Sigmoid colon (tissue), 7 donors: ENCODE results near the gene B2M. TPM values are rescaled to one million over a fixed set of nuclear protein-coding genes. Genes with fewer than 3 reads are reported as not detected.
A peak's percentile ranks its signal among the peaks of the same experiment; 100 is the strongest.

Source experiments
- DNase-seq: peaks from one replicate; pipeline ENCODE4 v3.0.0-alpha.2; 2019
- H3K27ac ChIP-seq, 4 donors: fragments of 200-600 bp; sonication (generic); one replicate each; pipeline ENCODE4 v1.5.1; 2016 to 2019; ENCODE audit warnings: mild to moderate bottlenecking in 1 of 4
- H3K27me3 ChIP-seq, 3 donors: fragments of 200-600 bp; sonication (generic); one replicate each; pipeline ENCODE4 v1.5.1; 2019; ENCODE audit warnings: mild to moderate bottlenecking in 1 of 3
- H3K36me3 ChIP-seq, 4 donors: fragments of 200-600 bp; sonication (generic); one replicate each; pipeline ENCODE4 v1.5.1; 2016 to 2019
- H3K4me1 ChIP-seq, 4 donors: fragments of 200-600 bp; sonication (generic); one replicate each; pipeline ENCODE4 v1.5.1; 2017 to 2019
- H3K4me3 ChIP-seq, 4 donors: fragments of 200-600 bp; sonication (generic); one replicate each; pipeline ENCODE4 v1.5.1; 2017 to 2019; ENCODE audit warnings: mild to moderate bottlenecking in 2 of 4, moderate library complexity in 1 of 4
- H3K9me3 ChIP-seq, 4 donors: fragments of 200-600 bp in 3 of 4; sonication (generic) in 3 of 4; one replicate each; pipeline versions ENCODE4 v1.5.1 to v1.6.1; 2013 to 2019
- EP300 ChIP-seq, 4 donors: sonication (generic); formaldehyde crosslinking; IDR thresholded peaks; one replicate each; pipeline ENCODE4 v1.6.1; 2017; ENCODE audit warnings: antibody characterized with exemption in 4 of 4
- POLR2A ChIP-seq, 2 donors: fragments of 450-650 bp; IDR thresholded peaks; one replicate each; pipeline ENCODE4 v1.6.1; 2016; ENCODE audit warnings: antibody characterized with exemption in 2 of 2, mild to moderate bottlenecking in 2 of 2, moderate library complexity in 2 of 2
- POLR2AphosphoS5 ChIP-seq, 4 donors: sonication (generic); formaldehyde crosslinking; IDR thresholded peaks; one replicate each; pipeline ENCODE4 v1.6.1; 2017; ENCODE audit warnings: antibody characterized with exemption in 4 of 4
- WGBS, 2 donors: extraction: QIAGEN DNeasy Blood & Tissue Kit; methylation state at CpG; one replicate each; pipeline ENCODE4 v1.1.7; 2013; 5-methylcytosine and 5-hydroxymethylcytosine counted together
- intact Hi-C: fragments of 100-400 bp; cut with DNase I; formaldehyde crosslinking; loops from one replicate; pipeline ENCODE4 v1.15.1; 2023
- polyA plus RNA-seq, 3 donors: library from polyadenylated mRNA; stranded (reverse); fragments of 200-250 nt; gene quantifications; one replicate each; pipeline ENCODE4 v1.2.3, GENCODE V29; 2013
- total RNA-seq, 4 donors: library from RNA; depleted of rRNA; stranded (reverse); fragments of >200 nt; gene quantifications; one replicate each; pipeline ENCODE4 v1.1.0, GENCODE V29; 2016
- TF ChIP-seq, protein P1 (sequence below), 4 experiments: fragments of 450-650 bp in 3 of 4; fragments of 200-600 bp in 1 of 4; IDR thresholded peaks; one replicate each; pipeline ENCODE4 v1.5.1; 2016 to 2019; ENCODE audit warnings: antibody characterized with exemption in 4 of 4, mild to moderate bottlenecking in 3 of 4, moderate library complexity in 2 of 4
- donor health status: healthy with polysubstance abuse.
- donor health status: Bipolar disorder and iron deficiency.
- donor health status: healthy.

Gene B2M
- total RNA-seq (1,000 to 10,000 TPM; 1,906 to 2,799 (median 2,534) TPM), polyA plus RNA-seq (1,000 to 10,000 TPM; 3,109 to 8,584 (median 4,774) TPM)

DNA sequence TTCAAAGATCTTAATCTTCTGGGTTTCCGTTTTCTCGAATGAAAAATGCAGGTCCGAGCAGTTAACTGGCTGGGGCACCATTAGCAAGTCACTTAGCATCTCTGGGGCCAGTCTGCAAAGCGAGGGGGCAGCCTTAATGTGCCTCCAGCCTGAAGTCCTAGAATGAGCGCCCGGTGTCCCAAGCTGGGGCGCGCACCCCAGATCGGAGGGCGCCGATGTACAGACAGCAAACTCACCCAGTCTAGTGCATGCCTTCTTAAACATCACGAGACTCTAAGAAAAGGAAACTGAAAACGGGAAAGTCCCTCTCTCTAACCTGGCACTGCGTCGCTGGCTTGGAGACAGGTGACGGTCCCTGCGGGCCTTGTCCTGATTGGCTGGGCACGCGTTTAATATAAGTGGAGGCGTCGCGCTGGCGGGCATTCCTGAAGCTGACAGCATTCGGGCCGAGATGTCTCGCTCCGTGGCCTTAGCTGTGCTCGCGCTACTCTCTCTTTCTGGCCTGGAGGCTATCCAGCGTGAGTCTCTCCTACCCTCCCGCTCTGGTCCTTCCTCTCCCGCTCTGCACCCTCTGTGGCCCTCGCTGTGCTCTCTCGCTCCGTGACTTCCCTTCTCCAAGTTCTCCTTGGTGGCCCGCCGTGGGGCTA, at the start of gene B2M, which contains the start of gene PATL2:
Gene B2M (plus strand): TSS at position 422 of the 647 bp plus-strand sequence. CDS start 30 bp downstream, at position 452.
Gene PATL2 (minus strand): TSS at position 228 of the 647 bp plus-strand sequence. CDS start 34,833 bp downstream, outside the sequence.
- intact Hi-C loops, result loop anchor here (1.0 to 10.0 kb wide), 3 partner anchors 48 to 666 kb away; partner anchors contain the start of genes GATM, SHF and SPG11
- H3K27ac ChIP-seq, result peak within 1 kb of the TSS; percentile 96 to 99 (median 98)
- TF ChIP-seq POLR2A (IDR thresholded peaks at IDR 0.05), result peak; percentile 100
- TF ChIP-seq POLR2AphosphoS5 (IDR thresholded peaks at IDR 0.05), result peak; percentile 100
- TF ChIP-seq, protein P1, sequence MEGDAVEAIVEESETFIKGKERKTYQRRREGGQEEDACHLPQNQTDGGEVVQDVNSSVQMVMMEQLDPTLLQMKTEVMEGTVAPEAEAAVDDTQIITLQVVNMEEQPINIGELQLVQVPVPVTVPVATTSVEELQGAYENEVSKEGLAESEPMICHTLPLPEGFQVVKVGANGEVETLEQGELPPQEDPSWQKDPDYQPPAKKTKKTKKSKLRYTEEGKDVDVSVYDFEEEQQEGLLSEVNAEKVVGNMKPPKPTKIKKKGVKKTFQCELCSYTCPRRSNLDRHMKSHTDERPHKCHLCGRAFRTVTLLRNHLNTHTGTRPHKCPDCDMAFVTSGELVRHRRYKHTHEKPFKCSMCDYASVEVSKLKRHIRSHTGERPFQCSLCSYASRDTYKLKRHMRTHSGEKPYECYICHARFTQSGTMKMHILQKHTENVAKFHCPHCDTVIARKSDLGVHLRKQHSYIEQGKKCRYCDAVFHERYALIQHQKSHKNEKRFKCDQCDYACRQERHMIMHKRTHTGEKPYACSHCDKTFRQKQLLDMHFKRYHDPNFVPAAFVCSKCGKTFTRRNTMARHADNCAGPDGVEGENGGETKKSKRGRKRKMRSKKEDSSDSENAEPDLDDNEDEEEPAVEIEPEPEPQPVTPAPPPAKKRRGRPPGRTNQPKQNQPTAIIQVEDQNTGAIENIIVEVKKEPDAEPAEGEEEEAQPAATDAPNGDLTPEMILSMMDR (IDR thresholded peaks at IDR 0.05), result no peak

DNA sequence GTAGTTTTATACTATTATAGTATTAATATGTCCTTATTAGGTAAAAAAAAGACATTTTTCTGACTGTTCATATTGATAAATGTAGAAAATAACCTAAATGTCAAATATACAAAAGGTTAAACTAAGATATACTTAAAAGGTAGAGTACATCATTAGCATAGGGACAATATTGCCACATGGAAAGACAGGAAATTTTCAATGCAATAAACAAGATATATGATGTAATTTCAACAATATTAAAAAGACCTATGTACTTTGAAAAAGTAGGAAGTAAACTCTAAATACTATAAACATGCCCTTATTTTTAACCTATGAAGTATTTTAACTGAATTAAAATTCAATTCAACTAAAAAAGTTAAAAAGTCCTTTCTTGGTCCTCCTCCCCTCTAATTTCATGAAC, 49.7 kb upstream of the B2M start:
- H3K4me3 ChIP-seq, result no peak overlapping the region
- no peaks in the 10 kb centered on the region for H3K9me3 ChIP-seq
- TF ChIP-seq POLR2A (IDR thresholded peaks at IDR 0.05), result no peak
- no peak for TF ChIP-seq EP300 (IDR thresholded peaks at IDR 0.05)
- TF ChIP-seq, protein P1 (IDR thresholded peaks at IDR 0.05), result no peak
- no peak for TF ChIP-seq POLR2AphosphoS5 (IDR thresholded peaks at IDR 0.05)
- no peak for DNase-seq
- peaks cover 0 to 26% (median 18%) of the 10 kb centered on the region in 4 donors for H3K4me1 ChIP-seq
- intact Hi-C loops, result no loop called here
- no peaks in the 10 kb centered on the region for H3K27me3 ChIP-seq
- peak overlapping the region in 2 of 4 donors; percentile 97 to 99 for H3K27ac ChIP-seq
- peaks cover 0 to 37% (median 6%) of the 10 kb centered on the region in 4 donors for H3K36me3 ChIP-seq

More for the DNA sequence above, at the start of gene B2M, which contains the start of gene PATL2:
- 0% methylated on average over 37 of the region's 37 CpGs for WGBS, 2 donors
- DNase-seq, result peak; percentile 98
- Histone ChIP-seq H3K4me3 (peak within 1 kb of the TSS; percentile 72 to 91 (median 84)), H3K9me3 (no peaks in the 10 kb centered on the region), H3K27me3 (no peaks in the 10 kb centered on the region), H3K4me1 (peaks cover 0 to 42% (median 24%) of the 10 kb centered on the region in 4 donors), H3K36me3 (peaks cover 7 to 13% (median 10%) of the 10 kb centered on the region in 4 donors)

DNA sequence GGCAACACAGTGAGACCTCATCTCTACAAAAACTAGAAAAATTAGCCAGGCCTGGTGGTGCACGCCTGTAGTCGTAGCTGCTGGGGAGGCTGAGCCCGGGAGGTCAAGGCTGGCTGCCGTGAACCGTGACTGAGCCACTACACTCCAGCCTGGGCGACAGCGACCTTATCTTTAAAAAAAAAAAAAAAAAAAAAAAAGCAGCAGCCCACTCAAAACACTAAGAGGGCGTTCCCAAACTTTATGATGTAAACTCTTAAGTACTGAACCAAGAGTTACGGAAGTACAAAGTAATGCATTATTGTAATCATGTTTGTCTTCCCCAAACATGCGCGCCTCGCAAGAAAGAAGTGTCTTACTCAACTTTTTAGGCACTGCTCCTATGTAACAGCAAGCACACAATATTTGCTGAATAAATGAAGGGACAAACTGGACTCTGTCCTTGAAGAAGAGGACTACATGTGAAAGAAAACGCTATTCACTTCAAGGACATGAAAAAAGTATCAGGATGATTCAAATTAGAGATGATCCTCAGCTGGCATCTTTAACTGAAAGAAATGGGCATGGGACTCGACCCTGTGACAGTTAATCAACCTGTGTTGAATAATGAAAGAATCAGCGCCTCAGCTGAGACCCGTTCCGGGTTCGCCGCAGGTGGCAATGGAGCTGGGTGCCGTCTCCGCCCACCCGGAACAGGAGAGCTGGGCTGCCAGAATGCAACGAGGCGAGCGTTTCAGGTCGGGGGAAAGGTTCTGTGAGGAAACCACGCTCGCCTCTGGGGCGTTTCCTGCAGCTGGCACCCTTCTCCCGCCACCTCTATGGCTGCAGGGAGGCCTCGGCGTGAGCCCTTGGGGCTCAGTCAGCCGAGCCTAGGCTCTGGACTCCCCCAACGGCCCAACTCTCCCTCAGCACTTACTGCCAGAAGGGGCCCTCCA, 48.6 kb upstream of the B2M start:
- peak; percentile 84 for DNase-seq
- peak overlapping the region; percentile 97 to 99 (median 99) for H3K27ac ChIP-seq
- no peaks in the 10 kb centered on the region for H3K9me3 ChIP-seq
- TF ChIP-seq, protein P1 (IDR thresholded peaks at IDR 0.05), result peak in 1 of 4 experiments; percentile 4
- TF ChIP-seq EP300 (IDR thresholded peaks at IDR 0.05), result no peak
- intact Hi-C loops, result loop anchor here (1.0 to 2.0 kb wide), 5 partner anchors 49 to 374 kb away; partner anchors contain the start of genes B2M, GOLM2, PATL2 and SORD
- peak overlapping the region; percentile 86 to 100 (median 98) for H3K4me3 ChIP-seq
- H3K27me3 ChIP-seq, result no peaks in the 10 kb centered on the region
- peaks cover 0 to 25% (median 4%) of the 10 kb centered on the region in 4 donors for H3K36me3 ChIP-seq
- WGBS, 2 donors, result 3 to 7% methylated on average over 34 of the region's 34 CpGs
- H3K4me1 ChIP-seq, result peaks cover 0 to 26% (median 18%) of the 10 kb centered on the region in 4 donors

DNA sequence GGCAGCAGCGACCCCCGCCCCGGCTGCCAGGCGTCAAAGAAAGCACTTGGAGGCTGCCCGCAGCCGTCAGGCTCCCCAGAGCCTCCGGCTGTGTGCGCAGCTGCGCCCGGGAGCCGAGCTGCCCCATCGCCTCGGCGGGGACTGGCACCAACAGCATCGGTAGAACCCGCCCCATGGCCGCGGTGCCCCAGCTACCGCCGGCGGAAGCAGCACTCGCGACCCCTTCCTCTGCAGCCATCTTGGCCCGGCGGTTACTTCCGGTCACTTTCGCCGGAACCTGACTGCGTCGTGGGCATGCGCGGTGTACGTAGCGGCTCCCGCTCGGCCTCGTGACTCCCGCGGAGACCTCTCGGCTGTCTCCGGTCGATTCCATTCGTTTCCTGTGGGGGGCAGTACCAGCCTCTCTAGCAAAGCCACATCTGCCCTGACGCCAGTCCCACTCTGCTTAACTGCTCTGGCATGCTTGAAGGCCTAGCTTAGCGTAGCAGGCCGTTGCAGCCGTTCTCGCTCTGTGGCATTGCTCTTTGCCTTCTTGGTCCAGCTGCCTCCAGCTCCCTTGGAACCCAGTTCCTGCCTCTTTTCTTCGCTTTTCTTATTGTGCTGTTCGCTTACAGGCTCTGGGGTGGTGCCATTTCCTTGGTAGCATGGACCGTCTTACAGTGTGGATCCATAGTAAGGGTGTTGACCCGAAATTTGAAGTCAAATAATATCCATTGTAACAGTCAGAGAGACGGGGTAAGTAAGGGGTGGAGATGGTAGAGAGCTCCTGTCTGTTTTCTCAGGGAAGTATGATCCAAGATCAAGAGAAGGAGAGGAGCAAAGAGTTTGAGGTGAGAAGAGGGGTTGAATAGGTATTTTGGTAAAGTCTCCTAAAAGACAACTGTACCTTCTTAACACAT, 47.7 kb upstream of the B2M start, which contains the start of gene SPG11:
Gene SPG11 (minus strand): TSS at position 253 of the 899 bp plus-strand sequence. CDS start 15 bp downstream, at position 238.
- Histone ChIP-seq H3K4me1 (peaks cover 0 to 26% (median 18%) of the 10 kb centered on the region in 4 donors), H3K27ac (peak within 1 kb of the TSS; percentile 97 to 99 (median 99)), H3K4me3 (peak within 1 kb of the TSS; percentile 86 to 100 (median 98)), H3K36me3 (peaks cover 0 to 16% (median 4%) of the 10 kb centered on the region in 4 donors), H3K27me3 (no peaks in the 10 kb centered on the region), H3K9me3 (no peaks in the 10 kb centered on the region)
- TF ChIP-seq, protein P1 (IDR thresholded peaks at IDR 0.05), result peak; percentile 92 to 99 (median 94)
- TF ChIP-seq POLR2AphosphoS5 (IDR thresholded peaks at IDR 0.05) (peak; percentile 97 to 99 (median 98)), EP300 (IDR thresholded peaks at IDR 0.05) (peak in 2 of 4 donors; percentile 23 to 59), POLR2A (IDR thresholded peaks at IDR 0.05) (peak; percentile 94 to 95)
- 7 to 8% methylated on average over 53 of the region's 53 CpGs for WGBS, 2 donors
- DNase-seq, result peak; percentile 99
- intact Hi-C loops, result loop anchor here (1.0 to 2.0 kb wide), 5 partner anchors 48 to 375 kb away; partner anchors contain the start of genes B2M, GOLM2, PATL2 and SORD
